BLaER1 treated with 17β-estradiol and CSF1 and Interleukin-3, amounts not matched to agents 10 nM and 100 nM (cell line): ENCODE measurements around the gene SLC9A2.

ENCODE experiments used
- H3K27ac ChIP-seq, 11 experiments: shearing (Covaris generic); formaldehyde crosslinking; 2 replicates each; pipeline ENCODE4 v1.8.1; 2022
- H3K27me3 ChIP-seq, 11 experiments: shearing (Covaris generic); formaldehyde crosslinking; 2 replicates each; pipeline ENCODE4 v1.8.1; 2022
- H3K36me3 ChIP-seq, 11 experiments: shearing (Covaris generic); formaldehyde crosslinking; 2 replicates each; pipeline ENCODE4 v1.8.1; 2022
- H3K4me1 ChIP-seq, 10 experiments: shearing (Covaris generic); formaldehyde crosslinking; 2 replicates each; pipeline ENCODE4 v1.8.1; 2022
- H3K4me2 ChIP-seq, 11 experiments: shearing (Covaris generic); formaldehyde crosslinking; 2 replicates each; pipeline ENCODE4 v1.8.1; 2022
- H3K4me3 ChIP-seq, 10 experiments: shearing (Covaris generic); formaldehyde crosslinking; 2 replicates each; pipeline ENCODE4 v1.8.1; 2022
- H3K9ac ChIP-seq, 11 experiments: shearing (Covaris generic); formaldehyde crosslinking; 2 replicates each; pipeline ENCODE4 v1.8.1; 2022
- H3K9me3 ChIP-seq, 11 experiments: shearing (Covaris generic); formaldehyde crosslinking; replicated peaks in 1 of 11; 2 replicates each; pipeline ENCODE4 v1.8.1; 2022
- H4K20me1 ChIP-seq, 11 experiments: shearing (Covaris generic); formaldehyde crosslinking; 2 replicates each; pipeline ENCODE4 v1.8.1; 2022
- Cebpa-rat ChIP-seq, 11 experiments: shearing (Covaris generic); IDR thresholded peaks; 2 replicates each; pipeline ENCODE4 v1.8.1; 2022

SLC9A2 gene

DNA sequence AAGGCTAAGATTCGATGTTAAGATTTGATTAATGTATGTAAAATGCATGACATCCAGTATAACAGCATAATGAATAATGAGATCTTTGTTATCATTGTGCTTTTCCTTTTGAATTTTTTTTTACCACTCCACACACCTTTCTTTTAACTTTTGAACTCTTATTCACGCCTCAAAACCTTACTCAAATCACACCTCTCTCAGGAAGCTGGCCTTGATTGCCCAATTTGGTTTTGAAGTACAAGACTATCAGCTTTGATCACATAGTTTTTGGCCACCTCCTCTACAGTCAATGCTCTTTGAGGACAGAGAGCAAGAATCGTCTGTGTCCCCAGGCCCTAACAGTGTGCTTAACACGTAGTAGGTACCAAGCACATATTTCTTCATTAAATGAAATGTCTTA lies 29.9 kb upstream of the SLC9A2 start:
- Histone ChIP-seq H3K27me3 (peaks cover 0 to 17% (median 0%) of the 10 kb centered on the region in 11 experiments; a peak in 3 of 22 replicates), H3K36me3 (no peaks in the 10 kb centered on the region), H3K9ac (no peak overlapping the region), H3K27ac (no peak overlapping the region), H4K20me1 (no peaks in the 10 kb centered on the region), H3K4me3 (no peak overlapping the region), H3K4me1 (0 out of 20 replicates have a peak, but pooled peaks cover 0 to 6% (median 0%) of the 10 kb centered on the region in 10 experiments), H3K9me3 (no peaks in the 10 kb centered on the region), H3K4me2 (no peak overlapping the region)
- TF ChIP-seq Cebpa-rat (IDR thresholded peaks at IDR 0.05), result no peak

DNA sequence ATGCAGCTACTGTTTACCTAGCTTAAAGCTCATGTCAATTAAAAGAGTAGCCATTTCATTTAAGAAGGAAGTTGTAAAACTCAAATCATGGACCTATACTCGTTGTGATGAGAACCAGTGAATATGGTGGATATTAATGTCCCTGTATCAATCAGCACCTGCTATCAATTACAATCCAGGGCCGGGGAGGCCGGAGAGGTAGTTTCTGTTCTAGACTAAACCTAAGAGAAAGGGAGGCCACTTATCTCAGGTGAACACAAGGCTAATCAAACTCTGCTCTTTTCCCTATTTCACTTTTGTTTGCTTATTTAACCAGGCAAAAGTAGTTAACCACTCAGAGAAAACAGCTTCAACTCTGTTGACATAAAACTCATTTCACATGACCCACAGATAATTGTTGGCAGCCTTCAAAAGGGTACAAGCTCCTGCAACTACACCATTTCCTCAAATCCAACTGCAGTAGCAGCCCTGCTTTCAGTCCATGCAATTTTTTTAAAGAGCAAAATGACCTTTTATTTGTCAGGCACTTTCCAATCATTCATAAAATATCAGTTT lies 27.8 kb upstream of the SLC9A2 start:
- H4K20me1 ChIP-seq, result no peaks in the 10 kb centered on the region
- peaks cover 0 to 12% (median 0%) of the 10 kb centered on the region in 11 experiments; a peak in 2 of 22 replicates for H3K27me3 ChIP-seq
- no peaks in the 10 kb centered on the region for H3K36me3 ChIP-seq
- H3K27ac ChIP-seq, result no peak overlapping the region
- H3K9me3 ChIP-seq, result no peaks in the 10 kb centered on the region
- no peak for TF ChIP-seq Cebpa-rat (IDR thresholded peaks at IDR 0.05)
- H3K4me1 ChIP-seq, result 0 out of 20 replicates have a peak, but pooled peaks cover 0 to 6% (median 0%) of the 10 kb centered on the region in 10 experiments
- H3K9ac ChIP-seq, result no peak overlapping the region
- no peak overlapping the region for H3K4me3 ChIP-seq
- H3K4me2 ChIP-seq, result no peak overlapping the region

DNA sequence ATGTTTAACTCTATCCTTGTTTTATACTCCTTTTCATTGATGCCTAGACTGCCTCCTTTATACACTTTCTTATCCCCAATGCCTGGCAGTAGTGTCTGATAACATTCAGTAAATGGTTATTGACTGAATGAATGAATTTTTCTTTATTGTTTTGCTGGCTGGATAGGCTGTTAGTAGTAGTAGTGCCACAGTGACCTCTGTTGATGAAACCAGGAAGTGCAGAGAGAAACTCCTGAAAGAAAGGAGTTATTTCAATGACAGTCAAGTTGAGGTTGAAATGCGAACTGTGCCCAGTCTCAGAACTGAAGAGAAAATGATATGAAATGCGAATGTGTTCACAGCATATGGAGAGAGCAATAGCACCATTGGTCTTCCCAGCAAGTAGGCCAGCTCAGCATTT lies 26.8 kb upstream of the SLC9A2 start:
- Histone ChIP-seq H3K27me3 (peaks cover 0 to 12% (median 0%) of the 10 kb centered on the region in 11 experiments; a peak in 2 of 22 replicates), H4K20me1 (no peaks in the 10 kb centered on the region), H3K9ac (no peak overlapping the region), H3K9me3 (no peaks in the 10 kb centered on the region), H3K4me3 (no peak overlapping the region), H3K27ac (no peak overlapping the region), H3K36me3 (no peaks in the 10 kb centered on the region), H3K4me1 (0 out of 20 replicates have a peak, but pooled peaks cover 0 to 6% (median 0%) of the 10 kb centered on the region in 10 experiments), H3K4me2 (no peak overlapping the region)
- TF ChIP-seq Cebpa-rat (IDR thresholded peaks at IDR 0.05), result no peak

DNA sequence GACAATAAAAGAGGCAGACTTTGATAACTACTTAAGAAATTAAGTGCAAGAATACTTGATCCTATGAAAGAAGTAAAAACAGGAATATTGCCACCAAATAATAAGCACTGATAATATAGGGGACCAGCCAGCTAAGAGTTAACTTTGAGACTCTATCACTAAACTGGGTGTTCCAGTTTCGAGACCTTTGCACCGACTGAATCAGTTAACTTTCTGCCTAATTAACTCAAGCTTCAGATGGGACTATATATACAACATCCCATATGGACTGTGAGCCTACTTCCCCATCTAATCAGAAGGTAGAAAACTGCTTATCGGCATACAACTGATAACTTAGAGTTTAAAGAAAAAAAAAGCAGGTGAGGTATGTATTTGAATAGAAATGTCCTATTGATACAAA lies 25.8 kb upstream of the SLC9A2 start:
- Histone ChIP-seq H3K9me3 (no peaks in the 10 kb centered on the region), H3K4me3 (no peak overlapping the region), H3K4me1 (0 out of 20 replicates have a peak, but pooled peaks cover 0 to under 1% (median 0%) of the 10 kb centered on the region in 10 experiments), H3K9ac (no peak overlapping the region), H4K20me1 (no peaks in the 10 kb centered on the region), H3K36me3 (no peaks in the 10 kb centered on the region), H3K27ac (no peak overlapping the region), H3K4me2 (no peak overlapping the region), H3K27me3 (peaks cover 0 to 12% (median 0%) of the 10 kb centered on the region in 11 experiments; a peak in 2 of 22 replicates)
- TF ChIP-seq Cebpa-rat (IDR thresholded peaks at IDR 0.05), result no peak

DNA sequence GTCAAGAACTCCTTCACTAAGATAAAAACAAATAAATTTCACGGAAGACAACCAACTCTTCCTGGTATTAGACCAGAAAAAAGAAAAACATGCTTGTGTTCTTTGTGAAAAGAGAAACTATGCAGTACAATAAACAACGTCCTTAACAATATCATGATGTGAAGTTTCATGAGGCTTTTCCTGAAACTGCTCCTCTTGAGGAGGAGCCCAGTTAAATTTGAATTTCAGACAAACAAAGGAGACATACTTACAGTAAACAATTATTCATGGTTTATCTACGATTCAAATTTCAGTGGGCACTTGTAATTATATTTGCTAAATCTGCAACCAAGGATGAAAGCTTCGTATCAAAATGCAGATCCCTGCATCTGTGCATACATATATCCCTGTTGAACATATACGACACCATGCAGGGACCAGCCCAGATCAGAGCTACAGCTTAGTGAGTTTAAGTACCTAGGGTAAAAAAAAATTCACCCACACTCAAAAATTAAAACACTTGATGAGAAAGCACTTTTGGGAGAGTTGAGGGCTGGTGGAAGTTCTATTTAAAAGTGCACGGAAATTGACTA lies 24.8 kb upstream of the SLC9A2 start:
- H3K9me3 ChIP-seq, result no peaks in the 10 kb centered on the region
- H3K27ac ChIP-seq, result no peak overlapping the region
- H4K20me1 ChIP-seq, result no peaks in the 10 kb centered on the region
- no peak overlapping the region for H3K4me3 ChIP-seq
- no peak overlapping the region for H3K9ac ChIP-seq
- H3K27me3 ChIP-seq, result peaks cover 0 to 5% (median 0%) of the 10 kb centered on the region in 11 experiments; a peak in 2 of 22 replicates
- H3K36me3 ChIP-seq, result no peaks in the 10 kb centered on the region
- H3K4me1 ChIP-seq, result no peaks in the 10 kb centered on the region
- TF ChIP-seq Cebpa-rat (IDR thresholded peaks at IDR 0.05), result no peak
- H3K4me2 ChIP-seq, result no peak overlapping the region

DNA sequence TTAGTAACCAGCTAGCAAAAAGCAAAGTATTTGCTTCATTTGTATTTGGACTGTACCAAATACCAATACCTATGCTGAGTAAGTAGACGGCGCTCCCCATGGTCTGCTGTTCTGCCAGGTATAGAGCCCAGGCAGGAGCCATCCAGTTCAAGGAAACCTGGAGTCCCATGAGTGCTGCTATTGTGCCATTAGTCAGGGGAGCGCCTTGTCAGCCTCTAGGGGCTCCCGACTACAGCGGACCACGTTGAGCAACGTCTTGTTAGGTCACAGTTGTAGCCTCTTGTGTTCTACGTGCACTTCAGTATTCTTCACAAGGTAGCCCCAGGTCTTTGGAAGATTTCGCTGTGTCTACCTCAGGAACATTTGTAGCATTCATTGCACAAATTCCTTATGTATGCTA lies 21.6 kb upstream of the SLC9A2 start:
- Histone ChIP-seq H3K36me3 (no peaks in the 10 kb centered on the region), H3K27ac (no peak overlapping the region), H3K4me1 (no peaks in the 10 kb centered on the region), H4K20me1 (no peaks in the 10 kb centered on the region), H3K4me2 (no peak overlapping the region), H3K9ac (no peak overlapping the region), H3K4me3 (no peak overlapping the region), H3K9me3 (peaks cover 0 to 13% (median 7%) of the 10 kb centered on the region in 11 experiments; a peak in 11 of 22 replicates), H3K27me3 (no peaks in the 10 kb centered on the region)
- TF ChIP-seq Cebpa-rat (IDR thresholded peaks at IDR 0.05), result no peak

DNA sequence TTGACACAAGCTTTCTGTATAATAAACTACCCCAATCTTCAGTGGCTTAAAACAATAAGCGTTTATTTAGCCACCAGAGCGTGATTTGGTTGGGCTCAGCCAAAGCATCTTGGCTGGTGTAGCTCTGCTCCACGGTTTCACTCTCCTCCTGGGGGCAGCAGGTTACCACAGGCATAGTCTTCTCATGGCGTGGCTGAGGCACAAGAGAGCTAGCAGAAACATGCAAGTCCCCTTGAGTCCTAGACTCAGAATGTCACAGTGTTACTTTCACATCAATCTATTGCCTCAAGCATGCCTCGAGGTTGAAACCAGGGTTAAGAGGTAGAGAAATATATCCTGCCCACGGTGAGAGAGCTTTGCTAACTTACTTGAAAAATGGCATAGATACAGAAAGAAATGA lies 19.9 kb upstream of the SLC9A2 start:
- no peaks in the 10 kb centered on the region for H3K27me3 ChIP-seq
- no peak for TF ChIP-seq Cebpa-rat (IDR thresholded peaks at IDR 0.05)
- H3K9me3 ChIP-seq, result peaks cover 0 to 13% (median 7%) of the 10 kb centered on the region in 11 experiments; a peak in 11 of 22 replicates

DNA sequence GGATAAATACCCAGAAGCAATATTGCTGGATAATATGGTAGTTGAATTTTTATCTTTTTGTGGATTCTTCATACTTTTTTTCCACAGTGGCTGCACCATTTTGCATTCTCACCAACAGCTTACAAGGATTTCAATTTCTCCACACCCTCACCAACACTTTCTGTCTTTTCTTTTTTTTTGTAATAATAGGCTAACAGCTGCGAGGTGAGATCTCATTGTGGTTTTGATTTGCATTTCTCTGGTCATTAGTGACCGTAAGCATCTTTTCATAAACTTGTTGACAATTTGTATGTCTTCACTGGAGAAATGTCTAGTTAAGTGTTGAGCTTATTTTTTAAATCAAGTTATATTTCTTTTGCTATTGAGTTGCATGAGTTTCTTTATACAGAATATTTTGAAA lies 17.6 kb upstream of the SLC9A2 start:
- Histone ChIP-seq H3K9me3 (peaks cover 0 to 13% (median 7%) of the 10 kb centered on the region in 11 experiments; a peak in 11 of 22 replicates), H3K4me2 (no peak overlapping the region), H3K36me3 (no peaks in the 10 kb centered on the region)

More for the DNA sequence above, 19.9 kb upstream of the SLC9A2 start:
- no peak overlapping the region for H3K4me2 ChIP-seq
- H3K9ac ChIP-seq, result no peak overlapping the region
- H4K20me1 ChIP-seq, result no peaks in the 10 kb centered on the region
- no peak overlapping the region for H3K4me3 ChIP-seq
- peaks cover 0 to 9% (median 0%) of the 10 kb centered on the region in 10 experiments; a peak in 6 of 20 replicates for H3K4me1 ChIP-seq
- H3K27ac ChIP-seq, result no peak overlapping the region
- no peaks in the 10 kb centered on the region for H3K36me3 ChIP-seq

DNA sequence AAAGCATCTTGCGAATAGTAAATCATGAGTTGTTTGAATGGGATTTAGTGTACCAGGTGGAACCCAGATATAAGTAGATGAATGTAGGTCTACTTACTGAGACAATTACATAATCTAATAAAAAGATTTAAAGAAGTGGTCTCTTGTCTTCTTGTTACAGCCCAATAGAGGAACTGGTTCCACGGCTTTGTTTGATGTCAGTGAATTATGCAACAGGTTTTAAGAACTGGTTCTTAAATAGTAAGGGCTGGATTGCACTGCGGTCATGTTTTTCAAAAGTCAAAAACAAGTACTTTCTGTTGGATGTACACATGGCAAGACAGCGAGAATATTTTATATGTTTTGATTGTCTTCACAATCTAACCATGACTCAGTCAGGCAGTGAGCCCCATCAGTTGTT lies 15.4 kb upstream of the SLC9A2 start:
- peaks cover 0 to 9% (median 0%) of the 10 kb centered on the region in 10 experiments; a peak in 6 of 20 replicates for H3K4me1 ChIP-seq
- H4K20me1 ChIP-seq, result no peaks in the 10 kb centered on the region
- no peak overlapping the region for H3K9ac ChIP-seq
- no peaks in the 10 kb centered on the region for H3K36me3 ChIP-seq
- H3K27ac ChIP-seq, result no peak overlapping the region
- peaks cover 0 to 13% (median 7%) of the 10 kb centered on the region in 11 experiments; a peak in 11 of 22 replicates for H3K9me3 ChIP-seq
- H3K27me3 ChIP-seq, result no peaks in the 10 kb centered on the region
- peak overlapping the region in 4 of 11 experiments; percentile 4 to 53 (median 32); a peak in 4 of 22 replicates for H3K4me2 ChIP-seq
- TF ChIP-seq Cebpa-rat (IDR thresholded peaks at IDR 0.05), result no peak
- no peak overlapping the region for H3K4me3 ChIP-seq

More for the DNA sequence above, 17.6 kb upstream of the SLC9A2 start:
- no peak for TF ChIP-seq Cebpa-rat (IDR thresholded peaks at IDR 0.05)
- H3K27ac ChIP-seq, result no peak overlapping the region
- H4K20me1 ChIP-seq, result no peaks in the 10 kb centered on the region
- no peaks in the 10 kb centered on the region for H3K27me3 ChIP-seq
- H3K4me1 ChIP-seq, result peaks cover 0 to 9% (median 0%) of the 10 kb centered on the region in 10 experiments; a peak in 6 of 20 replicates
- H3K4me3 ChIP-seq, result no peak overlapping the region
- H3K9ac ChIP-seq, result no peak overlapping the region
